ACC112 (cell line): ENCODE results near the gene SEL1L3.

Experiments used
- H2AFZ ChIP-seq: fragments of 200-600 bp; sonication (generic); one replicate; pipeline ENCODE4 v1.6.0; 2017; ENCODE audit warnings: antibody characterized with exemption, low read length; ENCODE audit not compliant: unreplicated experiment
- H3K27ac ChIP-seq: fragments of 200-600 bp; sonication (generic); 2 replicates; pipeline ENCODE4 v1.5.1; 2014; ENCODE audit warnings: low read depth, mild to moderate bottlenecking, antibody characterized with exemption, low read length, moderate library complexity
- H3K27me3 ChIP-seq: fragments of 200-600 bp; sonication (generic); 2 replicates; pipeline ENCODE4 v1.6.1; 2014; ENCODE audit warnings: mild to moderate bottlenecking, antibody characterized with exemption, low read length, moderate library complexity, mixed read lengths; ENCODE audit not compliant: insufficient read depth
- H3K36me3 ChIP-seq: fragments of 200-600 bp; sonication (generic); 2 replicates; pipeline ENCODE4 v1.6.1; 2016; ENCODE audit warnings: mild to moderate bottlenecking, antibody characterized with exemption, low read length, moderate library complexity, mixed read lengths; ENCODE audit not compliant: insufficient read depth
- H3K4me1 ChIP-seq: fragments of 200-600 bp; sonication (generic); one replicate; pipeline ENCODE4 v1.6.1; 2016; ENCODE audit warnings: low read length, mixed read lengths; ENCODE audit not compliant: insufficient read depth, unreplicated experiment, control insufficient read depth
- H3K4me3 ChIP-seq: fragments of 200-600 bp; sonication (generic); 2 replicates; pipeline ENCODE4 v1.5.1; 2014; ENCODE audit warnings: mild to moderate bottlenecking, low read depth, low read length
- H3K79me2 ChIP-seq: fragments of 200-600 bp; sonication (generic); one replicate; pipeline ENCODE4 v1.6.0; 2016; ENCODE audit warnings: low read length; ENCODE audit not compliant: control insufficient read depth, unreplicated experiment, insufficient read depth

Gene SEL1L3

DNA sequence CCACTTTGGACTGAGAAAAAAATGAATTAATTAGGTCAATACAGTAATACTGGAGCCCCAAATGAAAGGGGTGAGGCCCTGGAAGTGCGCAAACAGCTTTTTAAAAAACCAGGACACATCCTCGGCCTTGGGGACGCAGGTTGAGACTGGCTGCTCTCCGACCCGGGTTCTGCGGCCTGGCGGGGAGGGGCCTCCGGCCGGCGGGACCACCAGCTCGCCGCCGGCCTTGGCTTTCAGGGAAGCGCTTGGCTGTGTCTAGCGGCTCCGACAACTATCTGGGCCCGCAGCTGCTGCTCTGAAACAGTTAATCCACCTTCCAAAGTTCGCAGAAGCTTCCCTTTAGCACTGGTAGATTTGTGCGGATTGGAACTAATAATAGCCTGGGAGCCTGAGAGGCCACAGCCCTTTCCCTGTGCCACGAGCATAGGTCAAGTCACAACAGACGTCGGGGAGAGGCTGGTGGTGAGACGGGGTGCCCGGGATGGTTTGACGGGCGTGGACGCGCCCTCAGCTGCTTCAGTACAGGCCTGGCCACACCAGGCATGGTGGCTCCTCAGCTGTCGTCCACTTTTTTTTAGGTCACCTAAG lies 1.1 kb upstream of the SEL1L3 start:
- Histone ChIP-seq H3K4me1 (peaks cover 28% of the 10 kb centered on the region), H3K27ac (no peak overlapping the region), H3K79me2 (peaks cover 10% of the 10 kb centered on the region), H2AFZ (no peak overlapping the region), H3K27me3 (no peaks in the 10 kb centered on the region), H3K4me3 (no peak overlapping the region; the same call in 1 of the 2 replicates), H3K36me3 (no peaks in the 10 kb centered on the region)

DNA sequence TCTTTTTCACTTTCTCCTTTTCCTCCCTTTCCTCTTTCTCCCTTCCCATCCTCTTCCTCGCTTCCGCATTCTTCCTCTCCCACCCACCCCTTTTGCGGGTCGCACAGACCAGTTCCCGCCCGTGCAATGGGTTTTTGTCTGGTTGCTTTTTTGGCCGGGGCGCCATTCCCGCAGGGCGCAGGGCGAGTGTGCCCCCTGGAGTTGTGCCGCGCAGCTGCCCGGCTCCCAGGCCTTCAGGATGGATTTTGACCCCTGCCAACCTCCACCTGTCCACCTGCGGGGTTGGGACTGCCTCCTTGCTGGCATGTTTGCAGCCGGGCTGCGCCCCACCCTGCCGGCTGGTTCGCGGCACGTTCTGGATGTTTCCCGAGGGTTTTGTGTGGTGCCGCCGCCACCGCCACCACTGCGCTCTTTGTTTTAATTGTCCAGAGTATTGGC lies 578 bp upstream of the SEL1L3 start:
- no peaks in the 10 kb centered on the region for H3K27me3 ChIP-seq
- H2AFZ ChIP-seq: no peak overlapping the region
- H3K27ac ChIP-seq: no peak overlapping the region
- no peaks in the 10 kb centered on the region for H3K36me3 ChIP-seq
- peaks cover 28% of the 10 kb centered on the region for H3K4me1 ChIP-seq
- H3K4me3 ChIP-seq: peak overlapping the region; percentile 65
- H3K79me2 ChIP-seq: peaks cover 10% of the 10 kb centered on the region

DNA sequence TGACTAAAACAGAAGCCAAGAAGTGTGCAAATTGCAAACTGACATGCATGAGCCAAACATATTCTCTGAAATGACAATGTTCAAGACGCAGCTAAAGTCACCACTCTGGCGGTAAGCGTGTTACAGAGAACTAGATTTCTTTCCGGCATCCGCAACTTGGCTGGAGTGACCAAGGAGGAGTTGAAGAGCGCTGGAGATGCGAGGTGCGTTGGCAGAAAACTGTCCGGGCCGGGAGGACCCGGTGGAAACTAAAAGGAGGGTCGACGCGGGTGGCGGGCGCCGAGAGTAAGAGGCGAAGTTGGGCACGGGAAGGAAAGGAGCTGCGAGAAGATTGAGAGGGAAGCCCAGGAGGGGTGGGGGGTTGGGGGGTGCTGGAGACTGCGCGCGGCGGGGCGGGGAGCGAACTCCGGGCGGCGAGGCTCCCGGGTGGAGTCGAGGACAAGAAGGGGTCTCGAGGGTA lies 807 bp downstream of the SEL1L3 start:
- no peaks in the 10 kb centered on the region for H3K27me3 ChIP-seq
- H3K4me1 ChIP-seq: peaks cover 35% of the 10 kb centered on the region
- peak overlapping the region; percentile 42 for H2AFZ ChIP-seq
- H3K27ac ChIP-seq: peak overlapping the region; percentile 63
- H3K36me3 ChIP-seq: no peaks in the 10 kb centered on the region
- H3K4me3 ChIP-seq: peak overlapping the region; percentile 79
- H3K79me2 ChIP-seq: peaks cover 17% of the 10 kb centered on the region

DNA sequence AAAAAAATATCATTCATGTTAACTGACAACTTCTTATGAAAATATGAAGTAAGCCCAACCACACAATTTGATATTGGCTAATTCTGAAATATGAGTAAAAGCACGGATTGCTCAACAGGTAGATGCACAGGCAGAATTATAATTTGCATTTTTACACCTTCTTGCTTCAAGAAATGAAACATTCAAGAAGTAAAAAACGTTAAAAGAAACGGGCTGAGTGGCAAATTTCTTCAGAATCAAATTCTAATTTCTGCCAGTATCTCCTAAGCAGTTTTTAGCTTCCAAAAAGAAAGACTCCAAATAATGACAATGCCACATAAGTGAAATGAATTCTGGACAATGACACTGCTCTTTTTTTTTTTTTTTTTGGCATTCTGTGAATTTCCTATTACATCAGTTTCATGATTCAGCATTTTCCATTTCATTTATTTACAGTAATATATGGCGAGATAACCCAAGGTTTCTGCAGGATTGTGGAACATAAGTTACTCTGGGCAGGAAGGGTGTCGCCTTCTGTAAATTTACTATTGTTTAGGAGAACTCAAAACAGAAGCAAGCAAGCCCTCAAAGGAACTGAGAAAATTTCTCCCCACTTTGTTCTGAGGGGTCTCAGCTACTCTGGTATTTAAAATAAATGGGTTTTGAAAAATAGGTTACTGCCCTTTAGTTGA lies 1.4 kb downstream of the SEL1L3 start:
- peaks cover 40% of the 10 kb centered on the region for H3K4me1 ChIP-seq
- no peaks in the 10 kb centered on the region for H3K36me3 ChIP-seq
- no peaks in the 10 kb centered on the region for H3K27me3 ChIP-seq
- H3K27ac ChIP-seq: peak overlapping the region; percentile 63
- H3K4me3 ChIP-seq: peak overlapping the region; percentile 79
- H3K79me2 ChIP-seq: peaks cover 17% of the 10 kb centered on the region
- H2AFZ ChIP-seq: peak overlapping the region; percentile 7

DNA sequence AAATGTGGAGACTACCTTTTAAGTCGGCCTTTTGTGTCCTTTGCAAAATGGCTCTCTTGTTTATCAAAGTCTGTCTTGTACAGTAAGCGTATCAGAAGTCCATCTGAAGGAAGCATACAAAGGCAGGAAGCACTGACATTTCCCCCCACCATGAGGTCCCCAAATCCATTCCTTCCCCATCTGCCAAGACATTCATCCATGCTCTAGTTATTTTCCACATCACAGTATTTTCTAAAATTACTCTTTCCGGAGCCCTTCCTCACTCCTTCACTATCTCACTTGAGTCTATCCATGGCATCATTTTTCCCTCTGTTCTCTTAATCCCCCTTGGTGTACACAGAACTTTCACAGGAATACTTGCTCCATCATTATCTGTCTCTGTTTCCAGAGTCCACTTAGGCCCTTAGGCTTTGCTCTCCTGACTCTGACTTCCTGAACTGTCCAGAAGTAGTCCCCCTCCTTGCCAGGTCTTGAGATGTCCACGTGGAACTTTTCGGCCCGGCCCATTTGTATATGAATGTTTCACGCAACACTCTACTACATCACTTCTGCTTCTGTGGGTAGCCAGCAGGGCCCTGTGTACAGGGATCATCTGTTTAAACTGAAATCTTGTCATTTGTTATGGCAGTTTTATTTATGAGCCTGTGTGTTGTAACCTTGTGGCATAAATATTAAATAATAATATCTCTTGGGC lies 2.1 kb downstream of the SEL1L3 start:
- no peaks in the 10 kb centered on the region for H3K27me3 ChIP-seq
- H2AFZ ChIP-seq: no peak overlapping the region
- peaks cover 17% of the 10 kb centered on the region for H3K79me2 ChIP-seq
- H3K4me1 ChIP-seq: peaks cover 47% of the 10 kb centered on the region
- H3K36me3 ChIP-seq: no peaks in the 10 kb centered on the region
- H3K27ac ChIP-seq: peak overlapping the region; percentile 63
- H3K4me3 ChIP-seq: peak overlapping the region; percentile 79; the same call in 1 of the 2 replicates

DNA sequence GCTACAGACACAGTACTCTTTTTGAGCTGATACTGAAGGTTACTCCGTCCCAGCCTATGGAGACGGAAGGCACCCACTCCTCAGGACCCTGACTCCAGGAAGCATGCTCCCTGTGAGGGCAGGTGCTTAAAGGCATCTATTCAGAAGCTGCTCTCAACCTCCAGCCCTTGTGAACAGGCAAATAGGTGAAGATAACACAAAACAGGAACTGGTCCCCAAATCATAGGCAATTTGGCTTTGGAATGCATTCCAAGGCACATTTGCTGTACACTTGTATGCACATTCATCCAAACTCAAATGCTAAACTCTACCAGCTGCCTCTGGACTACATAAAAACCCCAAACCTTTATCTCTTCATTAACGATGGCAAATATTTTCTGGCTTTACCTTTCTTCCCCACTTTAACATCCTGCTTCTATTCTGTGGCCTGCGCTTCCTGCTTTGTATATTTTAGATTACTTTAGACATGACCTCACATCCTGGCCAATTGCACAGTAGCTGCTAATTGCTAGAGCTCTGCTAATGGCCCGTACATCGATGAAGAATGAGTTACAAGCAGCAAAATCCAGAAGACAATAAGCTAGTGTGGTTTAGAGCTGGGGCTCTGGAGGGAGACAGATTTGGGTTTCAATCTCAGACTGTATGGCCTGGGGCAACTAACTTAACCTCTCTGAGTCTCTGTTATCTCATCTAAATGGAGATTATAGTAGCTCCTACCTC lies 3.2 kb downstream of the SEL1L3 start:
- H3K79me2 ChIP-seq: peaks cover 17% of the 10 kb centered on the region
- H3K4me1 ChIP-seq: peaks cover 56% of the 10 kb centered on the region
- H3K4me3 ChIP-seq: no peak overlapping the region
- H3K36me3 ChIP-seq: no peaks in the 10 kb centered on the region
- H2AFZ ChIP-seq: peak overlapping the region; percentile 2
- no peaks in the 10 kb centered on the region for H3K27me3 ChIP-seq
- no peak overlapping the region for H3K27ac ChIP-seq

DNA sequence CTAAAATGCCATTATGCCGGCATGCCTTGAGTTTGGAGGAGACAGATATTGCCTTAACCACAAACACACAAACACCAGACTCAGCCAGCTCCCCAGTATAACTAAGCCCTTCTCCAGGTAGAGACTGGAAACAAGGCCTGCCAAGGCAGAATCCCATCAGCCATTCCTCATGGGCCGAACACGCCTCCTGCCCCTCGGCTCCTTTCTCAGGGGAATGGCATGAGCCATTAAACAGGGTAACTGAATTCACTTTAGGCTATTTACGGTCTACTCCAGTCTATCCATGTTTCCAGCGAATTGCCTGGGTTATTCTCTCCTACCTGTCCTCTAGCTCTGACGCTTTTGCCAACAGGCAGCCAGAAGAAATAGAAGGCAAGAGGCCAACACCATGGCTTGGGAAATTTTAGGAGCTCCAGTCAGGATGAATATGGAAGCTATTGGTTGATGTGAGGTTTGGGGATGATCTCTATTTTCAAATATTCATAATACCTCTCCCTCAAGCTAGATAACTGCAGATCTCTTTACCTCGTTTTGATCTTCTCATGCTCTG lies 4.9 kb downstream of the SEL1L3 start:
- Histone ChIP-seq H3K36me3 (no peaks in the 10 kb centered on the region), H3K27me3 (no peaks in the 10 kb centered on the region), H3K27ac (no peak overlapping the region), H3K79me2 (peaks cover 17% of the 10 kb centered on the region), H3K4me3 (no peak overlapping the region), H2AFZ (no peak overlapping the region), H3K4me1 (peaks cover 59% of the 10 kb centered on the region)

DNA sequence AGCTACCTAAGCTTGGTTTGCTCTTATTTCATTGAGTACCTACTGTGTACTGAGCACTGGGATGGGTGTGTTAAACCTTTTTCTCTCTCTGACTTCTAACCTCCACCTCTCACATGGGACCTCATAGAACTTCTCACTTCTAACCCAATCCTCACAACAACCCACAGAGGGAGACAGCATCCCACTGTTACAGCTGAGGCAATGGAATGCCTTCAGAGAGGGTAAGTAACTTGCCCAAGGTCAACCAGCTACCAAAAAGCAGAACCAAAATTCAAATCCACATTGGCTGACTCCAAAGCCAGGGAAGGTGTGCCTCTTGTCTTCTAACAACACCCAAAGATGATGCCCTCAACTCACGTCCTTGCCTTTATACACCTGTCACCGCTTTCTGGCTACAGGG lies 5.4 kb downstream of the SEL1L3 start:
- no peaks in the 10 kb centered on the region for H3K27me3 ChIP-seq
- H3K4me3 ChIP-seq: no peak overlapping the region

DNA sequence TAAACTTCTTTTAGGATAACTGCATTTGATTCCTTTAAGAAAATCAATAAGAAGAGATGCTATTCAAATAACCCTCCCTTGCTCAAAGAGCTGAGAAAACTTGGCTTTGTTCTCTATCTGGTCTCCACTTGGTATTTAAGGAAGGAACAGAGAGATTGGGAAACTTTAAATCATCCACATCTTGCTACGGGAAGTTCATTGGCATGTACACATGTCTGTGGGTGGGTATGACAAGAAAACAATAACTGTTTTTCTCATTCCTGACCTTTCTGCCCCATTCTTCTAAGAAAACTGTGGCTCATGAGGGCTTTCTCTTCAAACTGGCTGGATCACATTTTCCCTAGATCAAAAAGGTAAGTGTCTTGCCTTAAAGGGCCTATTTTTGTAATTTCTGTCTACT lies 6.0 kb downstream of the SEL1L3 start:
- Histone ChIP-seq H3K27ac (peak overlapping the region; percentile 13), H3K27me3 (no peaks in the 10 kb centered on the region), H3K36me3 (no peaks in the 10 kb centered on the region), H3K4me3 (no peak overlapping the region), H3K4me1 (peaks cover 59% of the 10 kb centered on the region), H3K79me2 (peaks cover 17% of the 10 kb centered on the region), H2AFZ (no peak overlapping the region)

More for the DNA sequence above, 5.4 kb downstream of the SEL1L3 start:
- no peaks in the 10 kb centered on the region for H3K36me3 ChIP-seq
- H3K79me2 ChIP-seq: peaks cover 17% of the 10 kb centered on the region
- no peak overlapping the region for H2AFZ ChIP-seq
- H3K27ac ChIP-seq: peak overlapping the region; percentile 13; the same call in 1 of the 2 replicates
- H3K4me1 ChIP-seq: peaks cover 59% of the 10 kb centered on the region

DNA sequence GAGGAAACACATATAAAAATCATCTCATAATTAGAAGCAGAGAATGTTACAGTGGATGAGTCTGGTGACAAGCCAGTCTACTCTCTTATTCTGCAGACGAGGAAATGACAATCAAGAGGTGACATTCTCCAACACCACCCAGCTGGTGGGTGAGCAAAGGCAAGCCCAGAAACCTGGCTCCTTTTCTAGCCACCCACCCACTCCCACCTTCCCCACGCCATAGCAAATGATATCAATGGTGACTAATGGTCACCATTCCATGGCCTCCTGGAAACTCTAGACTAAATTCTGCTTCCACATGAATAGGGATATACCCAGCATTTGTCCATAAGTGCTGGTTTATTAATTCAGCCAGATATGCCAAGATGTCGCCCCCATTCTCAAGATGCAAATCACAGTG lies 10.7 kb downstream of the SEL1L3 start:
- no peaks in the 10 kb centered on the region for H3K36me3 ChIP-seq
- peaks cover under 1% of the 10 kb centered on the region for H3K79me2 ChIP-seq
- no peak overlapping the region for H3K27ac ChIP-seq
- H2AFZ ChIP-seq: no peak overlapping the region
- no peaks in the 10 kb centered on the region for H3K27me3 ChIP-seq
- peaks cover 28% of the 10 kb centered on the region for H3K4me1 ChIP-seq
- H3K4me3 ChIP-seq: no peak overlapping the region
